ENCODE results near the gene OR1A2. TPM values are rescaled to one million over a fixed set of nuclear protein-coding genes. Genes with fewer than 3 reads are reported as not detected.

Gene OR1A2
- total and polyA plus RNA-seq, 9 of the 15 experiments (the other 6 are each of a cell fraction or from before 2014, with no cell fraction given): not detected

Other genes with a start within 250 kb of the OR1A2 start
Only the 7 nearest of the 9 such genes appear.
- gene OR1D5, start 133.9 kb upstream of the OR1A2 start, total RNA-seq (2014; rRNA removed): not detected in 2 replicates
- not detected in 2 replicates for gene OR1D5, start 133.9 kb upstream of the OR1A2 start, total RNA-seq (2014; rRNA removed; fragmentation: Illumina TruSeq; extraction: Trizol)
- not detected in 2 replicates for gene OR1D5, start 133.9 kb upstream of the OR1A2 start, total RNA-seq (2015; rRNA removed; fragmentation: Illumina TruSeq; extraction: Trizol)
- gene OR1D5, start 133.9 kb upstream of the OR1A2 start, total RNA-seq (2021): not detected in 2 replicates
- gene OR1D5, start 133.9 kb upstream of the OR1A2 start, polyA plus RNA-seq (2011; rRNA removed): not detected in 2 replicates
- not detected in 2 replicates for gene OR1D5, start 133.9 kb upstream of the OR1A2 start, polyA plus RNA-seq (2014; fragmentation: Illumina TruSeq; extraction: Trizol)
- not detected for gene OR1D5, start 133.9 kb upstream of the OR1A2 start, polyA plus RNA-seq (2014; fragmentation: Nextera tagmentation; extraction: Ambion mirVana)
- gene OR1D5, start 133.9 kb upstream of the OR1A2 start, polyA plus RNA-seq (2014; rRNA removed): not detected in 2 replicates
- 0.20 TPM in 1 of 2 replicates, not detected in the other for gene OR1D2, start 93.1 kb upstream of the OR1A2 start, total RNA-seq (2014; rRNA removed)
- not detected in 2 replicates for gene OR1D2, start 93.1 kb upstream of the OR1A2 start, total RNA-seq (2014; rRNA removed; fragmentation: Illumina TruSeq; extraction: Trizol)
- gene OR1D2, start 93.1 kb upstream of the OR1A2 start, total RNA-seq (2015; rRNA removed; fragmentation: Illumina TruSeq; extraction: Trizol): not detected in 2 replicates
- gene OR1D2, start 93.1 kb upstream of the OR1A2 start, total RNA-seq (2021): not detected in 2 replicates
- not detected in 2 replicates for gene OR1D2, start 93.1 kb upstream of the OR1A2 start, polyA plus RNA-seq (2011; rRNA removed)
- not detected in 2 replicates for gene OR1D2, start 93.1 kb upstream of the OR1A2 start, polyA plus RNA-seq (2014; fragmentation: Illumina TruSeq; extraction: Trizol)
- not detected for gene OR1D2, start 93.1 kb upstream of the OR1A2 start, polyA plus RNA-seq (2014; fragmentation: Nextera tagmentation; extraction: Ambion mirVana)
- gene OR1D2, start 93.1 kb upstream of the OR1A2 start, polyA plus RNA-seq (2014; rRNA removed): not detected in 2 replicates
- not detected in 2 replicates for gene OR1G1, start 70.0 kb upstream of the OR1A2 start, total RNA-seq (2014; rRNA removed)
- not detected in 2 replicates for gene OR1G1, start 70.0 kb upstream of the OR1A2 start, total RNA-seq (2014; rRNA removed; fragmentation: Illumina TruSeq; extraction: Trizol)
- not detected in 2 replicates for gene OR1G1, start 70.0 kb upstream of the OR1A2 start, total RNA-seq (2015; rRNA removed; fragmentation: Illumina TruSeq; extraction: Trizol)
- gene OR1G1, start 70.0 kb upstream of the OR1A2 start, total RNA-seq (2021): not detected in 2 replicates
- not detected in 2 replicates for gene OR1G1, start 70.0 kb upstream of the OR1A2 start, polyA plus RNA-seq (2011; rRNA removed)
- gene OR1G1, start 70.0 kb upstream of the OR1A2 start, polyA plus RNA-seq (2014; fragmentation: Illumina TruSeq; extraction: Trizol): not detected in 2 replicates
- gene OR1G1, start 70.0 kb upstream of the OR1A2 start, polyA plus RNA-seq (2014; fragmentation: Nextera tagmentation; extraction: Ambion mirVana): not detected
- gene OR1G1, start 70.0 kb upstream of the OR1A2 start, polyA plus RNA-seq (2014; rRNA removed): not detected in 2 replicates
- gene OR1A1, start 10.1 kb downstream of the OR1A2 start, total RNA-seq (2014; rRNA removed): not detected in 2 replicates
- gene OR1A1, start 10.1 kb downstream of the OR1A2 start, total RNA-seq (2014; rRNA removed; fragmentation: Illumina TruSeq; extraction: Trizol): not detected in 2 replicates
- gene OR1A1, start 10.1 kb downstream of the OR1A2 start, total RNA-seq (2015; rRNA removed; fragmentation: Illumina TruSeq; extraction: Trizol): not detected in 2 replicates
- not detected in 2 replicates for gene OR1A1, start 10.1 kb downstream of the OR1A2 start, total RNA-seq (2021)
- gene OR1A1, start 10.1 kb downstream of the OR1A2 start, polyA plus RNA-seq (2011; rRNA removed): not detected in 2 replicates
- gene OR1A1, start 10.1 kb downstream of the OR1A2 start, polyA plus RNA-seq (2014; fragmentation: Illumina TruSeq; extraction: Trizol): not detected in 2 replicates
- gene OR1A1, start 10.1 kb downstream of the OR1A2 start, polyA plus RNA-seq (2014; fragmentation: Nextera tagmentation; extraction: Ambion mirVana): not detected
- not detected in 2 replicates for gene OR1A1, start 10.1 kb downstream of the OR1A2 start, polyA plus RNA-seq (2014; rRNA removed)
- gene OR3A1, start 100.8 kb downstream of the OR1A2 start, total RNA-seq (2014; rRNA removed): not detected in 2 replicates
- gene OR3A1, start 100.8 kb downstream of the OR1A2 start, total RNA-seq (2014; rRNA removed; fragmentation: Illumina TruSeq; extraction: Trizol): not detected in 2 replicates
- not detected in 2 replicates for gene OR3A1, start 100.8 kb downstream of the OR1A2 start, total RNA-seq (2015; rRNA removed; fragmentation: Illumina TruSeq; extraction: Trizol)
- gene OR3A1, start 100.8 kb downstream of the OR1A2 start, total RNA-seq (2021): not detected in 2 replicates
- not detected in 2 replicates for gene OR3A1, start 100.8 kb downstream of the OR1A2 start, polyA plus RNA-seq (2011; rRNA removed)
- not detected in 2 replicates for gene OR3A1, start 100.8 kb downstream of the OR1A2 start, polyA plus RNA-seq (2014; fragmentation: Illumina TruSeq; extraction: Trizol)
- not detected for gene OR3A1, start 100.8 kb downstream of the OR1A2 start, polyA plus RNA-seq (2014; fragmentation: Nextera tagmentation; extraction: Ambion mirVana)
- gene OR3A1, start 100.8 kb downstream of the OR1A2 start, polyA plus RNA-seq (2014; rRNA removed): not detected in 2 replicates
- gene OR3A2, start 188.8 kb downstream of the OR1A2 start, total RNA-seq (2014; rRNA removed): not detected in 2 replicates
- not detected in 2 replicates for gene OR3A2, start 188.8 kb downstream of the OR1A2 start, total RNA-seq (2014; rRNA removed; fragmentation: Illumina TruSeq; extraction: Trizol)
- gene OR3A2, start 188.8 kb downstream of the OR1A2 start, total RNA-seq (2015; rRNA removed; fragmentation: Illumina TruSeq; extraction: Trizol): not detected in 2 replicates
- gene OR3A2, start 188.8 kb downstream of the OR1A2 start, total RNA-seq (2021): not detected in 2 replicates
- gene OR3A2, start 188.8 kb downstream of the OR1A2 start, polyA plus RNA-seq (2011; rRNA removed): not detected in 2 replicates
- gene OR3A2, start 188.8 kb downstream of the OR1A2 start, polyA plus RNA-seq (2014; fragmentation: Illumina TruSeq; extraction: Trizol): not detected in 2 replicates
- not detected for gene OR3A2, start 188.8 kb downstream of the OR1A2 start, polyA plus RNA-seq (2014; fragmentation: Nextera tagmentation; extraction: Ambion mirVana)
- not detected in 2 replicates for gene OR3A2, start 188.8 kb downstream of the OR1A2 start, polyA plus RNA-seq (2014; rRNA removed)
- gene OR1E1, start 200.9 kb downstream of the OR1A2 start, total RNA-seq (2014; rRNA removed): not detected in 2 replicates
- not detected in 2 replicates for gene OR1E1, start 200.9 kb downstream of the OR1A2 start, total RNA-seq (2014; rRNA removed; fragmentation: Illumina TruSeq; extraction: Trizol)
- gene OR1E1, start 200.9 kb downstream of the OR1A2 start, total RNA-seq (2015; rRNA removed; fragmentation: Illumina TruSeq; extraction: Trizol): not detected in 2 replicates
- not detected in 2 replicates for gene OR1E1, start 200.9 kb downstream of the OR1A2 start, total RNA-seq (2021)
- gene OR1E1, start 200.9 kb downstream of the OR1A2 start, polyA plus RNA-seq (2011; rRNA removed): not detected in 2 replicates
- not detected in 2 replicates for gene OR1E1, start 200.9 kb downstream of the OR1A2 start, polyA plus RNA-seq (2014; fragmentation: Illumina TruSeq; extraction: Trizol)
- gene OR1E1, start 200.9 kb downstream of the OR1A2 start, polyA plus RNA-seq (2014; fragmentation: Nextera tagmentation; extraction: Ambion mirVana): not detected
- not detected in 2 replicates for gene OR1E1, start 200.9 kb downstream of the OR1A2 start, polyA plus RNA-seq (2014; rRNA removed)